ENCODE data around the gene ZNF417.
"Not testable (repeated sequence)": the region's sequence is repeated elsewhere in the genome, so short reads cannot be mapped to it uniquely, and the experiment has no call there.

The ZNF417 gene

GRCh38 chr19:57916168-57916995 is at the start of gene ZNF417:
Gene ZNF417, minus strand, starts transcription at chr19:57916592. Its CDS starts 181 bp downstream, at chr19:57916411.
- CTCF ChIA-PET: interaction anchor here (1.1 to 1.4 kb wide), 3 partner anchors 13 to 278 kb away, joined by 3 to 4 read pairs (median 3); no protein-coding TSS in a partner anchor
- Mint-ChIP-seq H3K4me3 (peak within 1 kb of the TSS; percentile 89), H3K4me1 (peaks cover 27% of the 10 kb centered on the region), H3K9me3 (peaks cover 58% of the 10 kb centered on the region), H3K36me3 (peaks cover 63% of the 10 kb centered on the region), H3K27ac (peak within 1 kb of the TSS; percentile 95)
- not testable (repeated sequence) for H3K27me3 Mint-ChIP-seq
- DNase-seq: peak; percentile 91

DNA sequence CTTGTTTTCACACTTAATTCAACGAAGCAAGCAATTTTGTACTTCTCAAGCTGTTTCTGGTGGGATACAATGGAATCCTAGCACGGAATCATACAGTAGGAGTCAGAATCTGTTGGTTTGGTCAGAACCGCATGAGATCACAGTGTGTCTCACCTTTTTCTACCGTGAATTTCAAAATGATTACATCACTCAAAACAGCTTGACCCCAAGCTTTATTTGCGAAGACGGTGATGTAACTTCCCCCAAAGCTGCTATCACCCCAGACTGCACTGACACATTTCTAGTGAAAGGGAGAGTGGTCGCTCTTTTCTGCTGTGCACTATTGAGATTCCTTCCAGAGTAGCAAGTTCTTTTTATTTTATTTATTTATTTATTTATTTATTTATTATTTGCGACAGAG is 48.4 kb upstream of the ZNF417 start:
- CTCF ChIA-PET: no interaction called here
- no peak overlapping the region for H3K4me3 Mint-ChIP-seq
- peaks cover 3% of the 10 kb centered on the region for H3K36me3 Mint-ChIP-seq
- no peak for DNase-seq
- H3K9me3 Mint-ChIP-seq: peaks cover 35% of the 10 kb centered on the region
- no peaks in the 10 kb centered on the region for H3K27me3 Mint-ChIP-seq
- H3K4me1 Mint-ChIP-seq: no peaks in the 10 kb centered on the region
- no peak overlapping the region for H3K27ac Mint-ChIP-seq

DNA sequence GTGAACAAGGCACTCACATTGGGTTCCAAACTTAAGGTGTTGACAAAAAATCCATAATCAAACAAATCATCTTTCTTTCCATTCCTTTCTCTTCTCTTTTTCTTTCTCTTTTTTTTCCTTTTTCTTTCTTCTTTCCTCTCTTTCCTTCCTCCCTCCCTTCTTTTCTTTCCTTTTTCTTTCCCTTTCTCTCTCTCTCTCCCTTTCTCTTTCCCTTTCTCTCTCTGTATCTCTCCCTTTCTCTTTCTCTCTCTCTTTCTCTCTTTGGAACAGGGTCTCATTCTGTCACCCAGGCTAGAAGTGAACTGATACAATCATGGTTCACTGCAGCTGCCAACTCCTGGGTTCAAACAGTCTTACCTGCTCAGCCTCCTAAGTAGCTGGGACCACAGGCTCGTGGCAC is 45.4 kb upstream of the ZNF417 start:
- no peaks in the 10 kb centered on the region for H3K27me3 Mint-ChIP-seq
- H3K4me3 Mint-ChIP-seq: no peak overlapping the region
- H3K36me3 Mint-ChIP-seq: no peaks in the 10 kb centered on the region
- peaks cover 35% of the 10 kb centered on the region for H3K9me3 Mint-ChIP-seq
- no peak overlapping the region for H3K27ac Mint-ChIP-seq
- DNase-seq: no peak
- no peaks in the 10 kb centered on the region for H3K4me1 Mint-ChIP-seq
- CTCF ChIA-PET: no interaction called here

DNA sequence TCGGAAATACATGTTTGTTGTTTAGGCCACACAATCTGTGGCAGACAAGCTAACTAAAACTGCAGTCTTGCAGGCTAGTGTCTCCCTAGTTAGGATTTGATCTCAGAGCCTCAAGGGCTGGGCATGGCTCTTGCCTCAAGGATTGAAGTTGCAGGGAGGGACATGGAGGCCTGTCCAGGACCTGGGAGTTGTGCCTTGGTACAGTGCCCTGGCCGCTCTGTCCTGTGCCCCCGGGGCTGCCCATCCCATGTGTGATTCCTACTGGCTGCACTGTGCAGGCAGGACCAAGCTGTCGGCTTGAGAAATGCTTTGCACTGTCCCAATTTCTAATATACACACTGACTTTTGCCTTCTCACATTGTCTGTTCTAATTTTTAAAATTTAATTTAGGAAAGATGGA is 38.6 kb upstream of the ZNF417 start:
- Mint-ChIP-seq H3K9me3 (peaks cover 43% of the 10 kb centered on the region), H3K4me3 (no peak overlapping the region), H3K27ac (no peak overlapping the region), H3K4me1 (no peaks in the 10 kb centered on the region), H3K27me3 (no peaks in the 10 kb centered on the region), H3K36me3 (peaks cover 4% of the 10 kb centered on the region)
- CTCF ChIA-PET: no interaction called here
- no peak for DNase-seq

DNA sequence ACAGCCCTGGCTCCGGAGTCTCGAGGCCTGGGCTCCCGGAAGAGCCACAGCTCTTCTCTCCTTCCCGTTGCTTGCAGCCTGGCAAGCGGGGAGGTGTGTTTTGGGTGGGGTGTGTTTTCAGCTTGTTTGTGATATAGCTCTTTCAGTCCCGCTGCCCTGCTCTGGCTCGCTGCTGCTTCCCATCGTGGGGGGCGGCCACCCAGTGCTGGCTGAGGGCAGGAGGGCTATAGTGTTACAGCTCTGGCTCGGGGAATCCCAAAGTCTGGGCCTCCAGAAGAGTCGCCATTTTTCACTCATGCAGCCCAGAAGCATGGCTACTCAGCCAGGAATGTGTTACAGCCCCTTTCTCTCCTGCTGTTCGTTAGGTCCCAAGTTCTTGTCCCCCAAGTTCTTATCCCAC is 33.3 kb upstream of the ZNF417 start:
- Mint-ChIP-seq H3K27me3 (no peaks in the 10 kb centered on the region), H3K4me3 (no peak overlapping the region)

DNA sequence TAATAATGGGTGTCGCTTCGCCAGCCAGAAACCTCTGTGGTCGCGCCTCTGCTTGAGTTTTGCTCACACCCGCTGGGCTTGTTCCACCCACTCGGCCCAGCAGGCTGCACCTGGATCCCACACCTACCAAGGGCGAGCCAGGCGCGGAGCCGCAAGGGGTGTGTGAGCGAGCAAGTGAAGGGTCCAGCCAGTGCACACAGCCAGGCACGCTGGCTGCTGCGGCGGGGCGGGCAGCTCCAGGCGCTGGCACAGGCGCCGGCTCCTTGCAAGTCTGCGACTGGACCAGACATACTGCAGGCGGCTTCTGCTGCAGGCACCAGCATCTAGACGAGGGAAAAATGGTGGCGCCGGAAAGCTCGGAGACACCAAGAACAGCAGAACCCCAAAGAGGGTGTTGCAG is 32.9 kb upstream of the ZNF417 start:
- H3K27ac Mint-ChIP-seq: no peak overlapping the region
- no peak for DNase-seq
- H3K4me3 Mint-ChIP-seq: no peak overlapping the region
- H3K9me3 Mint-ChIP-seq: peaks cover 43% of the 10 kb centered on the region
- H3K36me3 Mint-ChIP-seq: peaks cover 30% of the 10 kb centered on the region
- no peaks in the 10 kb centered on the region for H3K27me3 Mint-ChIP-seq
- peaks cover 19% of the 10 kb centered on the region for H3K4me1 Mint-ChIP-seq
- CTCF ChIA-PET: no interaction called here

More for the DNA sequence above, 33.3 kb upstream of the ZNF417 start:
- CTCF ChIA-PET: no interaction called here
- Mint-ChIP-seq H3K9me3 (peaks cover 43% of the 10 kb centered on the region), H3K4me1 (peaks cover 19% of the 10 kb centered on the region), H3K27ac (no peak overlapping the region), H3K36me3 (peaks cover 26% of the 10 kb centered on the region)
- DNase-seq: no peak

DNA sequence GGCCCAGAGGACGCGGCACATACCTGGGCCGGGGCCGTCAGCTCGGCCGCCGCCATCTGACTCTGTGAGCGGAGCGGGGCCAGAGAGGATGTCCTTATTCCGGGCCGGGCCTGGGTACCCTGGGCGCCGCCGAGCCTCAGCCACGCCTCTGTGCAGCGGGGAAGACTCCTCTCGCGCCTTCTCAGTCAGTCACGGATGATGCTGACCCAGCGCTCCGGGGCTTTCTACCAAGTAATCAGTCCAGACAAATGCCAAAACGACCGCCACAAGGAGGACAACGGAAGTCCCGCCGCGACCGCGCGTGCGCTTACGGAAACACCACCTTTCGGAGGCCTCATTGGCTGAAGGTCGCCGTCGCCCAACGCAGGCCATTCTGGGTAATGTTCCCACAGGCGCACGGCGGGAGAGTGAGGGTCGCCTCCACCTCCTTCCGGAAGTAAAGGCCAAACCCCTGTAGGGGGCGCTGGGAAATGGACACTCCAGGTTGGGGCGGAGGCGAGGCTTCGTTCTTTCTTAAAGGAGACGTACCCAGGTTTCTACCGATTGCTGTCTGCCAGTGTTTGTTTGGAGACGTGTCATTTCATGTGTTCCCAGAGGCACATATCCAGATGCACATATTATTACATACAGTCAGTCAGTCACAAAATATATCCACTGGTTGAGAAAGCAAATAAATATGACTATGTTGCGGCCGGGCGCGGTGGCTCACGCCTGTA is 31.2 kb upstream of the ZNF417 start, which contains the start of gene ZNF256:
Gene ZNF256 (minus strand): TSS at position 288 of the 716 bp plus-strand sequence. CDS start 232 bp downstream, at position 56.
- Mint-ChIP-seq H3K4me3 (peak within 1 kb of the TSS; percentile 88), H3K27ac (peak within 1 kb of the TSS; percentile 89), H3K36me3 (peaks cover 47% of the 10 kb centered on the region), H3K9me3 (peaks cover 49% of the 10 kb centered on the region), H3K27me3 (no peaks in the 10 kb centered on the region), H3K4me1 (peaks cover 19% of the 10 kb centered on the region)
- CTCF ChIA-PET: no interaction called here
- DNase-seq: peak; percentile 95

DNA sequence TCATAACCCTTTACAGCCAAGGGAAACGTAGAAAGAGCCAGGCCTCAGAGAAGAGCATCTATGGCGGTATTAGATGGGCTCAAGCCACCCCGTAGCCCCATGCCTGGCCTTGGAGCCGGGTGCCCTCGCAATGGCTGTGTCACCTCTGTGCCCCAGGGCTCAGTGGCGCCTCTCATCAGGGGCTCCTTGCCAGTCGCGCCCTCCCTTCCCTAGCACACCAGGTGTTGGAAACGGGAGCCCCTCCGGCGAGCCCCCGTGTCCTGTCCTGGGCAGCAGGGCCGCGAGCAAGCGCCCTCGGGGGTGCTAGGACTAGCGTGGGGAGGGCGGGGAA is 30.7 kb upstream of the ZNF417 start:
- DNase-seq: no peak
- no peaks in the 10 kb centered on the region for H3K27me3 Mint-ChIP-seq

GRCh38 chr19:57946316-57946715 is 29.9 kb upstream of the ZNF417 start:
- Mint-ChIP-seq H3K27me3 (no peaks in the 10 kb centered on the region), H3K36me3 (peaks cover 59% of the 10 kb centered on the region), H3K27ac (no peak overlapping the region), H3K4me1 (peaks cover 19% of the 10 kb centered on the region), H3K4me3 (peak overlapping the region; percentile 88), H3K9me3 (peaks cover 59% of the 10 kb centered on the region)
- no peak for DNase-seq
- CTCF ChIA-PET: interaction anchor here (0.8 kb wide), 1 partner anchor 208 kb away, joined by 4 read pairs; no protein-coding TSS in a partner anchor

More for the DNA sequence above, 30.7 kb upstream of the ZNF417 start:
- peak overlapping the region; percentile 89 for H3K27ac Mint-ChIP-seq
- peaks cover 52% of the 10 kb centered on the region for H3K36me3 Mint-ChIP-seq
- peaks cover 19% of the 10 kb centered on the region for H3K4me1 Mint-ChIP-seq
- peaks cover 55% of the 10 kb centered on the region for H3K9me3 Mint-ChIP-seq
- H3K4me3 Mint-ChIP-seq: peak overlapping the region; percentile 88
- CTCF ChIA-PET: no interaction called here

DNA sequence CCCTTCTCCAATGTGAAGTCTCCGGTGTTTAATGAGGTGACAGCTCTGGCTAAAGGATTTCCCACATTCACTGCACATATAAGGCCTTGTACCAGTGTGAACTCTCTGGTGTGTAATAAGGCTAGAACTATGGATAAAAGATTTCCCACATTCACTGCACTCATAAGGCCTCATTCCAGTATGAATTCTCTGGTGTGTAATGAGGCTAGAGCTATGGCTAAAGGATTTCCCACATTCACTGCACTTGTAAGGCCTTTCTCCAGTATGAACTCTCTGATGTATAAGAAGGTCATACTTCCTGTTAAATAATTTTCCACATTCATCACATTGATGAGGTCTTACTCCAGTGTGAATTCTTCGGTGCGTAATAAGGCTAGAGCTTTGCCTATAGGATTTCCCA is 25.2 kb upstream of the ZNF417 start:
- no peak overlapping the region for H3K27ac Mint-ChIP-seq
- H3K4me3 Mint-ChIP-seq: no peak overlapping the region
- CTCF ChIA-PET: no interaction called here

DNA sequence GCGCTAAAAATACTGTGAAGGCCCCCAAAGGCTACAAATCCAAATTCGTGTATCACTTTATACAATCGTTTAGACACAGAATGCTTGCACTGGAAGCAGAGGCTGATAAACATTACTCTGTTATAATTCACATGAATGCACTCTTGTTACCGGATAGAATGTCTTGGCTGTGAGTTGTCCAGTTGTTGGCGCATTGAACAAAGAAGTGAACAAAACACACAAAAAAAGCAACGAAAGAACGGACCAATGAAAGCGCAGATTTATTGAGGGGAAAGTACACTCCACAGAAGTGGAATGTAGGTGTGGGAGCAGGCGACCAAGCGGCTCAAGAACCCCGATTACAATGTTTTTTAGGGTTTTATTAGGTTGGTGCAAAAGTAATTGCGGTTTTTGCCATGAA is 19.3 kb upstream of the ZNF417 start:
- H3K9me3 Mint-ChIP-seq: peaks cover 64% of the 10 kb centered on the region

More for the DNA sequence above, 25.2 kb upstream of the ZNF417 start:
- DNase-seq: no peak
- H3K27me3 Mint-ChIP-seq: no peaks in the 10 kb centered on the region
- H3K36me3 Mint-ChIP-seq: peaks cover 76% of the 10 kb centered on the region
- H3K4me1 Mint-ChIP-seq: peaks cover 10% of the 10 kb centered on the region
- peaks cover 77% of the 10 kb centered on the region for H3K9me3 Mint-ChIP-seq

DNA sequence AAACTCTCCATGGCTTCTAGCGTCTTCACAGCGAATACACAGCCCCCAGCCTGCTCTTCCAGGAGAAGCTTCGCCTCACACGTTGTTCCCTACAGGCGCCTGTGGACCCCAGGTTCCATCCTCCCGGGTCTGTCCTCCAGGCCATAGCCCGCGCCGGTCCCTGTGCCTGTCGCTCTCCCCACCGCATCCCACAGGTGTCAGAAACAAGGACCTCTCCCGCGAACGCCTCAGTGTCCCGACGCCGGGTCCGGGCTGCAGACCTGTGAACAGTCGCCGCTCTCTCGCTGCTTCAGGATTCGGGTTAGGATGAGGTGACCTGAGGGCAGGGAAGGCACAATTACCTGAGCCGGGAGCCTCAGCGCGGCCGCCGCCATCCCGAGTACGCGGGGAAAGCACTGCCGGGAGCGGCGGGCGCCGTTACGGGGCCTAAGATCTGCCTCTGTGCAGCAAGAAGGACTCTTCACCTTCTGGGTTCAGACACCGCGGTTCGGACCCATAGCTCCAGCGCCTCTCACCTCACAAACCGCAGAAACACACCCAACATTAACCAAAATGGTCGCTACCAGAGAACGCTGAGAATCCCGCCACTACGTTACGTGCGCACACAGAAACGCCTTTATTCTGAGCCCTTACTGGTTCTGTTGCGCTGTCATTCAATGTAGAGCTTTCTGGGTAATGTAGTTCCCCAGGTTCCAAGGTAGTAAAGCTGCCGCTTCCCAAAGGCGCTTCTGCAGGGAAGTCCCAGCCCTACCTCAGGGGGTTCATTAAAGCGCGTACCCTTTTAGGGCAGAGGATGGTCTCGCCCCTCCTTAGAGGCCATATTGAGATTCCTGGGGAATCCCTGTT is 18.7 kb upstream of the ZNF417 start, which contains the start of gene ZNF418:
Gene ZNF418 (minus strand): TSS at position 583 of the 846 bp plus-strand sequence. CDS start 1,580 bp downstream, outside the sequence.
- H3K27ac Mint-ChIP-seq: peak within 1 kb of the TSS; percentile 81
- peaks cover 56% of the 10 kb centered on the region for H3K36me3 Mint-ChIP-seq
- H3K4me3 Mint-ChIP-seq: peak within 1 kb of the TSS; percentile 78
- H3K4me1 Mint-ChIP-seq: peaks cover 11% of the 10 kb centered on the region
- H3K9me3 Mint-ChIP-seq: peaks cover 69% of the 10 kb centered on the region
- peak; percentile 72 for DNase-seq
- peaks cover 8% of the 10 kb centered on the region for H3K27me3 Mint-ChIP-seq
- CTCF ChIA-PET: no interaction called here

More for the DNA sequence above, 19.3 kb upstream of the ZNF417 start:
- Mint-ChIP-seq H3K4me3 (peak overlapping the region; percentile 78), H3K4me1 (peaks cover 11% of the 10 kb centered on the region), H3K27ac (no peak overlapping the region), H3K36me3 (peaks cover 56% of the 10 kb centered on the region), H3K27me3 (peaks cover 8% of the 10 kb centered on the region)
- DNase-seq: no peak
- CTCF ChIA-PET: no interaction called here

GRCh38 chr19:57927587-57927986 is 11.2 kb upstream of the ZNF417 start:
- no peak for DNase-seq
- H3K36me3 Mint-ChIP-seq: peaks cover 38% of the 10 kb centered on the region
- H3K9me3 Mint-ChIP-seq: peaks cover 66% of the 10 kb centered on the region
- no peaks in the 10 kb centered on the region for H3K4me1 Mint-ChIP-seq
- no peak overlapping the region for H3K27ac Mint-ChIP-seq
- no peak overlapping the region for H3K4me3 Mint-ChIP-seq
- H3K27me3 Mint-ChIP-seq: no peaks in the 10 kb centered on the region
- CTCF ChIA-PET: no interaction called here

- Mint-ChIP-seq H3K36me3 (peaks cover 72% of the 10 kb centered on the region), H3K9me3 (peaks cover 57% of the 10 kb centered on the region)
Measured at GRCh38 chr19:57914531-57914930, 1.9 kb downstream of the ZNF417 start.

More at GRCh38 chr19:57914531-57914930, 1.9 kb downstream of the ZNF417 start:
- Mint-ChIP-seq H3K4me1 (peaks cover 27% of the 10 kb centered on the region), H3K27me3 (no peaks in the 10 kb centered on the region), H3K4me3 (peak overlapping the region; percentile 89), H3K27ac (no peak overlapping the region)
- CTCF ChIA-PET: interaction anchor here (1.4 kb wide), 1 partner anchor 11 kb away, joined by 4 read pairs; no protein-coding TSS in a partner anchor
- DNase-seq: no peak
